Ovary (tissue), 9 donors: ENCODE data around the gene SPRY1. TPM values are rescaled to one million over a fixed set of nuclear protein-coding genes. Genes with fewer than 3 reads are reported as not detected.

ENCODE experiments used
- DNase-seq, 5 donors: peaks; one replicate each; pipeline ENCODE4 v3.0.0-alpha.2; 2019 to 2020
- H3K27ac ChIP-seq, 2 donors: fragments of 200-600 bp; one replicate each; pipeline versions ENCODE4 v1.5.1 to v1.8.0; 2019 to 2022
- H3K27me3 ChIP-seq: fragments of 200-600 bp; one replicate; pipeline ENCODE4 v1.8.0; 2022
- H3K36me3 ChIP-seq: fragments of 200-600 bp; sonication (generic); one replicate; pipeline ENCODE4 v1.5.1; 2019
- H3K4me1 ChIP-seq: one replicate; pipeline ENCODE4 v1.8.1; 2013; ENCODE audit warnings: mild to moderate bottlenecking, moderate library complexity; ENCODE audit not compliant: insufficient read depth
- H3K4me3 ChIP-seq: fragments of 200-600 bp; sonication (generic); one replicate; pipeline ENCODE4 v1.5.1; 2017
- H3K9me3 ChIP-seq, 2 donors: fragments of 200-600 bp in 1 of 2; sonication (generic) in 1 of 2; one replicate each; pipeline versions ENCODE4 v1.5.1 to v1.8.1; 2013 to 2019; ENCODE audit warnings: mild to moderate bottlenecking in 1 of 2, moderate library complexity in 1 of 2
- EP300 ChIP-seq: sonication (generic); formaldehyde crosslinking; IDR thresholded peaks from one replicate; pipeline ENCODE4 v1.6.1; 2017; ENCODE audit warnings: antibody characterized with exemption
- POLR2A ChIP-seq: fragments of 450-650 bp; IDR thresholded peaks from one replicate; pipeline ENCODE4 v1.6.1; 2017; ENCODE audit warnings: antibody characterized with exemption, mild to moderate bottlenecking, moderate library complexity
- WGBS, 3 donors: extraction: QIAGEN DNeasy Blood & Tissue Kit in 1 of 3; methylation state at CpG; one replicate each; pipeline versions ENCODE4 v1.1.5 to v1.1.7; 2013 to 2017; 5-methylcytosine and 5-hydroxymethylcytosine counted together
- intact Hi-C, 4 donors: fragments of 100-400 bp; cut with DNase I; formaldehyde crosslinking; loops; one replicate each; pipeline versions ENCODE4 v1.11.0 to v1.15.1; 2022 to 2023
- polyA plus RNA-seq, 2 donors: library from polyadenylated mRNA; stranded (reverse); fragments of 200-250 nt in 1 of 2; fragments of 350-450 nt in 1 of 2; fragmentation: Illumina TruSeq in 1 of 2; extraction: RNeasy Lipid Tissue Mini Kit (QIAGEN cat#74804) in 1 of 2; gene quantifications; one replicate each; pipeline ENCODE4 v1.2.3, GENCODE V29; 2013 to 2014
- total RNA-seq, 7 donors: library from RNA; depleted of rRNA in 2 of 7; stranded (reverse); fragments of >200 nt in 2 of 7; fragmentation: NEBNext Ultra II Directional in 3 of 7; extraction: Animal tissue kit (Norgen Biotek cat#: 25700) in 3 of 7; gene quantifications; one replicate each; pipeline versions ENCODE4 v1.1.0 to v1.2.4, GENCODE V29; 2016 to 2023
- TF ChIP-seq, protein P1 (sequence below), 3 donors: fragments of 450-650 bp in 2 of 3; fragments of 200-600 bp in 1 of 3; IDR thresholded peaks; one replicate each; pipeline versions ENCODE4 v1.5.1 to v1.8.0; 2016 to 2022; ENCODE audit warnings: antibody characterized with exemption in 3 of 3, mild to moderate bottlenecking in 1 of 3
- donor health status: DM: no; HTN: no; CAD: no; lungs with moderate emphysema.
- donor health status: DM: no; HTN: no; CAD: no.
- donor health status: Bipolar disorder and iron deficiency.
- donor health status: DM: yes; HTN: yes; CAD: no.
- donor health status: DM: no; HTN: no; CAD: no.
- donor health status: DM: yes; HTN: yes; CAD: no.

The SPRY1 gene
- total and polyA plus RNA-seq, 9 donors = 22.5 to 124 (median 43.5) TPM

DNA sequence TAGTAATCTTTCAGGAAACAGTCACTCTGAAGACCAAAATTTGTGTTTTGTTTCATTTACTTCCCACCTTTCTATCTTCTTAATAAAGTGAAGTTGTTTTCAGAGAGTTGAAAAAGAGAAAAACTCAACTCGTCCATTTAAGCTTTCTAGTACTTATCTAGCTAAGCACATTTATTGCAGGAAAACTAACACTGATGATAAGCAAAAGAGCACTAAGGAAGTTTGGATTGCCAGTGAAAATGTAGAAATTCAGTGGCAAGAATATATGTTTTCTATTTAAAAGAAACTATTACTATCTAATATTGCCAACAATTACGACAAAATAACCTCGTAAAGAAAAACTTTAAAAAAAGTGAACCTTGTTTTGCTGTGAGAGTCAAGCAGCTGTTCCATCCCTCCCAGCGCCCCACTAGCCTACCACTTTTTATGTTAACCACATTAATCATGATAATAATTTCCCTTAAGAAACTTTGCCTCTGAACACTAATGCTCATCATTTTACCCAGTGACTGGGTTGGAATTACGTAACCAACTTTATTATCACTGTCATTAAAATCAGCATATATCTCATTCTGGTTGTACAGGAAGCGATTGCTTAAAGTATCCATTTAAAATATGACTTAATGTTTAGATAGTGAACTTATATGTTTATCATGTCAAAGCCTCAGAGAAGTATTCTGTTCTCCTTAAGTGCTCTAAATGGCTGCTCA, 24.8 kb downstream of the SPRY1 start:
- Histone ChIP-seq H3K27ac (no peak overlapping the region), H3K9me3 (no peaks in the 10 kb centered on the region), H3K4me3 (no peak overlapping the region), H3K27me3 (no peaks in the 10 kb centered on the region), H3K36me3 (no peaks in the 10 kb centered on the region), H3K4me1 (no peaks in the 10 kb centered on the region)
- 66 to 81% (median 69%) methylated on average over 6 of the region's 6 CpGs for WGBS, 3 donors
- no peak for TF ChIP-seq EP300
- TF ChIP-seq POLR2A = no peak
- TF ChIP-seq, protein P1, sequence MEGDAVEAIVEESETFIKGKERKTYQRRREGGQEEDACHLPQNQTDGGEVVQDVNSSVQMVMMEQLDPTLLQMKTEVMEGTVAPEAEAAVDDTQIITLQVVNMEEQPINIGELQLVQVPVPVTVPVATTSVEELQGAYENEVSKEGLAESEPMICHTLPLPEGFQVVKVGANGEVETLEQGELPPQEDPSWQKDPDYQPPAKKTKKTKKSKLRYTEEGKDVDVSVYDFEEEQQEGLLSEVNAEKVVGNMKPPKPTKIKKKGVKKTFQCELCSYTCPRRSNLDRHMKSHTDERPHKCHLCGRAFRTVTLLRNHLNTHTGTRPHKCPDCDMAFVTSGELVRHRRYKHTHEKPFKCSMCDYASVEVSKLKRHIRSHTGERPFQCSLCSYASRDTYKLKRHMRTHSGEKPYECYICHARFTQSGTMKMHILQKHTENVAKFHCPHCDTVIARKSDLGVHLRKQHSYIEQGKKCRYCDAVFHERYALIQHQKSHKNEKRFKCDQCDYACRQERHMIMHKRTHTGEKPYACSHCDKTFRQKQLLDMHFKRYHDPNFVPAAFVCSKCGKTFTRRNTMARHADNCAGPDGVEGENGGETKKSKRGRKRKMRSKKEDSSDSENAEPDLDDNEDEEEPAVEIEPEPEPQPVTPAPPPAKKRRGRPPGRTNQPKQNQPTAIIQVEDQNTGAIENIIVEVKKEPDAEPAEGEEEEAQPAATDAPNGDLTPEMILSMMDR (IDR thresholded peaks at IDR 0.05) = no peak
- no peak for DNase-seq
- intact Hi-C loops = no loop called here

DNA sequence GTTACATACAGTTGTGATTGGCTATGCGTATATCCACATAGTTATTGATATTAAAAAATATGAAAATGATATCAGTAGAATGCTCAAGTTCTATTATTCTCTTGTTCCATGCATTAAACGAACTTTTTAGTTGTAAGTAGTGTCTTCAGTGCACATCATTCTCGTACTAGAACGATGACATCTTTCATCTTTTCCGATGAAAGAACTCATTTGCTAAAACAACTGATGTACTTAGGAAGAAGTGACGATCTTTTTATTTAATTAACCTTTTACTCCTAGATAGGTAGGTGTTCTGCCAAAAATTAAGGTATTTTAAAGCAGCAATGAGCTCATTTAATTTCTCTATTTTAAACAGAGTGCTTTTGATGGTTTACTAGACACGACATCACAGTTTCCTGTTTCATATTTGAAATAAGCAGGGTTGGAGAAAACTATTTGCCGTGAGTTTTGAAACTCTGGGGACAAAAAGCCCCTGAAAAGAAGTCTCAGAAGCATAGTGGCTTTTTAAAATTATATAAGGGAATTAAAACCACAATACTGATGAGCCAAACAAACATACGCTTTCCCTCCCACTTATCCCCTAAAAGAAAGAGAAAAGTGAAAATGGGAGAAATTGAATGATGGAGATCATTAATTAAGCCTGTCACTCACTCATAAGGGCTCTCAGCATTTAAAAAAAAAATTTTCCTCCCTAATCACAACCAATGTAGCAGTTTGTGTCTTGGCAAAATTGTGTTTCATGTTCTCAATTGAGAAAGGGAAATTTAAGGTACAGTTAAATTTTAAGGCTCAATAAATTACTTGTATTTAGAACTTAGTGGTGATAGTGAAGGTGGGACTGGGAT, 25.6 kb downstream of the SPRY1 start:
- H3K4me3 ChIP-seq = no peak overlapping the region
- H3K4me1 ChIP-seq = no peaks in the 10 kb centered on the region
- no peaks in the 10 kb centered on the region for H3K9me3 ChIP-seq
- WGBS, 3 donors = 84 to 92% (median 92%) methylated on average over 9 of the region's 9 CpGs
- no peak for TF ChIP-seq EP300
- TF ChIP-seq, protein P1 (IDR thresholded peaks at IDR 0.05) = no peak
- no peaks in the 10 kb centered on the region for H3K36me3 ChIP-seq
- H3K27ac ChIP-seq = no peak overlapping the region
- DNase-seq = no peak
- H3K27me3 ChIP-seq = no peaks in the 10 kb centered on the region
- intact Hi-C loops = no loop called here

DNA sequence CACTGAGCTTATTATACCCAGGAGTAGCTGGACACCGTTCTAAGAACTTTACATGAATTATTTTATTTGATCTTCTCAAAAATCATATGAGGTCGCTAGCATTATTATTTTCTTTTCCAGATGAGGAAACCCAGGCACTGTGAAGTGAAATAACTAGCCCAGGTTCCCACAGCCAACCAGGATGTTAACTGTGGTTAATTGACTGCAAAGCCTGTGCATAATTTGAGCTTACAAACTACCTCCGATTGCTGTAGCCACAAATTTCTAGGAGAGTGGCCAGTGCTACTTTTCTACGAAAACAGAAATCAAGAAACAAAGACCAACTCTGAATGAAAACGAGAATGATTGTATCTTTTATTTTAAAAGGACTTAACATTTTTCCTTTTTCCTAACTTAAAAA, 27.2 kb downstream of the SPRY1 start:
- Histone ChIP-seq H3K27me3 (no peaks in the 10 kb centered on the region), H3K9me3 (no peaks in the 10 kb centered on the region), H3K27ac (no peak overlapping the region), H3K36me3 (no peaks in the 10 kb centered on the region), H3K4me1 (no peaks in the 10 kb centered on the region), H3K4me3 (no peak overlapping the region)
- no peak for DNase-seq
- intact Hi-C loops = no loop called here
- WGBS, 3 donors = 86 to 95% (median 91%) methylated on average over 5 of the region's 5 CpGs
- TF ChIP-seq EP300 (no peak), POLR2A (no peak)
- TF ChIP-seq, protein P1 (IDR thresholded peaks at IDR 0.05) = no peak

DNA sequence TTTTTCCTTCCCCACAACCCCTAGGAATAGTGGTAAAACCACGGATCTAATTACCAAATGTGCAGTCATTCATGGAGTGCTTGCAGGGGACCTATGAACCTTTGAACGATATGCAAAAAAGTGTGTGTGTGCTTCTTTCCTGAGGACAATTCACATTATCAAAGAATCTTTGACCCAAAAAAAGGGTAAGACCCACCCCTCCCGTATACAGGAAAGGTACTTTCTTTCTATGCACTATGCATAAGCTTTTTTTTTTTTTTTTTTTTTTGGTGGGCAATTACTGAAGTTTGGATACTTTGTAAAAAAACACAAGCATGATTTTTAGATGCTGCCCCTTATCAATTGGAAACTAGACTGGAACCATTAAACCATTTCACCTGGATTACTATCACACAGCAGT, 31.4 kb downstream of the SPRY1 start:
- Histone ChIP-seq H3K4me3 (no peak overlapping the region), H3K27ac (no peak overlapping the region), H3K9me3 (no peaks in the 10 kb centered on the region), H3K27me3 (no peaks in the 10 kb centered on the region), H3K36me3 (no peaks in the 10 kb centered on the region), H3K4me1 (no peaks in the 10 kb centered on the region)
- no peak for DNase-seq
- intact Hi-C loops = no loop called here
- 92 to 94% (median 94%) methylated on average over 3 of the region's 3 CpGs for WGBS, 3 donors
- no peak for TF ChIP-seq POLR2A
- no peak for TF ChIP-seq EP300
- TF ChIP-seq, protein P1 (IDR thresholded peaks at IDR 0.05) = no peak
